Activated CD4-positive, alpha-beta T cell treated with anti-CD3 and anti-CD28 coated beads, Interleukin-2, Interleukin-4, amounts not matched to agents 100 ng/mL and 50 ng/mL, durations not matched to agents 16 hours and 8 hours (primary cell): ENCODE data around the gene AADACL2.
"Not testable (repeated sequence)": the region's sequence is repeated elsewhere in the genome, so short reads cannot be mapped to it uniquely, and the experiment has no call there.

Experiments
- DNase-seq: peaks from one replicate; pipeline ENCODE4 v3.0.0-alpha.2; 2020; ENCODE audit warnings: low spot score

The AADACL2 gene, protein sequence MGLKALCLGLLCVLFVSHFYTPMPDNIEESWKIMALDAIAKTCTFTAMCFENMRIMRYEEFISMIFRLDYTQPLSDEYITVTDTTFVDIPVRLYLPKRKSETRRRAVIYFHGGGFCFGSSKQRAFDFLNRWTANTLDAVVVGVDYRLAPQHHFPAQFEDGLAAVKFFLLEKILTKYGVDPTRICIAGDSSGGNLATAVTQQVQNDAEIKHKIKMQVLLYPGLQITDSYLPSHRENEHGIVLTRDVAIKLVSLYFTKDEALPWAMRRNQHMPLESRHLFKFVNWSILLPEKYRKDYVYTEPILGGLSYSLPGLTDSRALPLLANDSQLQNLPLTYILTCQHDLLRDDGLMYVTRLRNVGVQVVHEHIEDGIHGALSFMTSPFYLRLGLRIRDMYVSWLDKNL

DNA sequence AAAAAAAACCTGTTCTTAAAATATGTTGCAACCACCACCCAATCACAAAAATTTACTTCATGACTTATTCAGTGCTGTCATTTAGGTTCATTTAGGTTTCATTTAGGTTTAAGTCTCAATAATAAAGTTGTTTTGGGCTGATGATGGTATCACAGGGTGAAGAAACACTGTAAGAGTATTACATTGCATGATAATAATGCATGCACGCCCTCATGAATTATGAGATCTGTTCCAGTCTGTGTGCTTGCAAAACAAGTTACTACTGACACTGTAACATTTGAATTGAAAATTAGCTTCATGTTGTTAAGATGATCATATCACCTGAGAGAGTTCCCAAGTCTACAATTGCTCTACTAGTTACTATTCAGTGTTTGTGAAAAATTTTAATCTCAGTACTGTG, at the start of gene AADACL2:
AADACL2 (plus strand) TSS at position 315 of the 400 bp plus-strand sequence. CDS start 109 bp downstream, outside the sequence.
- no peak for DNase-seq

DNA sequence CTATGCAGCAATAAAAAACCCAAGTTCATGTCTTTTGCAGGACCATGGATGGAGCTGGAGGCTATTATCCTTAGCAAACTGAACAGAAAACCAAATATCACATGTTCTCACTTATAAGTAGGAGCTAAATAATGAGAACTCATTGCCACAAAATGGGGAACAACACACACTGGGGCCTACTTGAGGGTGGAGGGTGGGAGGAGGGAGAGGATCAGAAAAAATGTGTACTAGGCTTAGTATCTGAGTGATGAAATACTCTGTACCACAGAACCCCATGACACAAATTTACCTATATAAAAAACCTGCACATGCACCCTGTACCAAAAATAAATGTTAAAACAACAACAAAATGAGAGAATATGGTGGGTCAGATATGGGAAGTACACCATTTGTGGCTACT, 49.6 kb upstream of the AADACL2 start:
- no peak for DNase-seq

DNA sequence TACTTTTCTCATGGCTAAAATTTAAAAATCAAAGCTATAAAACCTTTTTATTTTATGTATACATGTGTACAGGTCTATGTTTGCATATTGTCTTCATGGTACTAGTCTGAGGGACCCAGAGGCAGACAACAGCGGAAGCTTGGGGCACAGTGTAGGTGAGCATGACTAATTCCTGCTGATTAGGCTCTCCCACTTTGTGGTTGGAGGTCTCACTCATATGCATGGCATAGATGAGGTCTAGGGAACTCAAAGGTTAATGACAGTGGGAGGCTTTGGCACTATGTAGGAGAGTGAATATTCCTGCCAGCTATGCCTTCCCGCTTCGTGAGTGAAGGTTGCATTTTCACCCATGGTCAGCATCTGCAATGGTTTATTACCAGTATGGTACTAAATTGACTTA, 47.5 kb upstream of the AADACL2 start:
- DNase-seq: no peak

DNA sequence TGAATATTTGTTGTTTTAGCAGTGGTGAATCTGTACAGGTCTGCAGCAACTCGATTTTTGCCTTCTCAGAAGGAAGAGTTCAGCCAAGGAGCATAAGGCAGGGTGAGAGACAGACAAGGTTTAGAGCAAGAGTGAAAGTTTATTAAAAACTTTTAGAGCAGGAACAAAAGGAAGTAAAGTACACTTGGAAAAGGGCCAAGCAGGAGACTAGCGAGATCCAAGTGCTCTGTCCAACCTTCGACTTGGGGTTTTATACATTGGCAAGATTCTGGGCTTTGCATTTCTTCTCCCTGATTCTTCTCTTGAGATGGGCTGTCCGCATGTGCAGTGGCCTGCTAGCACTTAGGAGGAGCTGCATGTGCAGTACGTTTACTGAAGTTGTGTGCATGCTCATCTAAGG, 46.7 kb upstream of the AADACL2 start:
- DNase-seq: no peak

DNA sequence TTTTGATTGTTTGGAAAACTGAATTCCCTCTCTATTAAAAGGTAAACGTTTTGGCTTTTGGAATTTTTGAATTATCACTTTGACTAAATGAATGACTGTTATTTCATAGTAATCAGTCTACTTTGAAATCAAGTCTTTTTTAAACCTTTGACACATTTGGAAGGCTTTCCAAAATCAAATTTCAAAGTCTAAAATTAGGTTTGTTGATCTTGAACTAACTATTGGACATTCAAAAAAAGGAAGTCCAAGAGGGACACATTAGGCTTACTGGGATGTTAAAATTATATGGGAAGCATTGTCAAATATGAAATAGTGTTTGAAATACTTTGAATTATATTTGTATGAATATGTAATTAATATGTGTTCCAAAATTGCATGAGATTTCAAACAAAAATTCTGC, 45.2 kb upstream of the AADACL2 start:
- no peak for DNase-seq

DNA sequence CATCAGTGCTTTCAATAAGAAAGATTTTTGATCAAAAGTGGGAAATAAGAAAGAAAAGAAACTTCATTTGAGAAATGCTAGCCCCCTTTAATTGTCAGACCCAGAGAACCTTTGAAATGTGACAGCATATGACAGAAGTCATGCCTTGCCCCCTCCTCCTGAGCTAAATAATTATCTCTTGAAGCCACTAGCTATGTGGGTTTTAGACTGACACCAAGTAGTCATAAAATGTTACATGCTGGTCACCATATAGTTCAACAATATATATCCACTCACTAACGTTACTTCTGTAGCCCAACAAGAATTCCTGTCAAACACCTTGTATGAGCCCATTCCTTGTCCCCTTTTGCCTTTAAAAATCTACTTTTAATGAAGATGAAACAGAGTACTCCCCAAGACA, 43.1 kb upstream of the AADACL2 start:
- no peak for DNase-seq

DNA sequence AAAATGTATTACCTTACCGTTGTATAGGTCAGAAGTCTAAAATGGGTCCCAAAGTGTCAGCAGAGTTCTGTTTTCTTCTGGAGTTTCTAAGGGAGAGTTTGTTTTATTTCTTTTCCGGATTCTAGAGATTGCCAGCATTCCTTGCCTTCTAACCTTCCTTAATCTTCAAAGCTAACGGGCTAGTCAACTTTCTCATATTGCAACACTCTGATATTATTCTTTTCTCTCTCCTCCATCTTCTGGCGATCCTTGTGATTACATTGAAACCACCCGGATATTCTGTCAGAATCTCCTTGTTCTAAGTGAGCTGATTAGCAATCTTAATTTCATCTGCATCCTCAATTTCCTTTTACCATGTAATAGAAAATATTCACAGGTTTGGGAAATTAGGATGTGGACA, 36.2 kb upstream of the AADACL2 start:
- no peak for DNase-seq

DNA sequence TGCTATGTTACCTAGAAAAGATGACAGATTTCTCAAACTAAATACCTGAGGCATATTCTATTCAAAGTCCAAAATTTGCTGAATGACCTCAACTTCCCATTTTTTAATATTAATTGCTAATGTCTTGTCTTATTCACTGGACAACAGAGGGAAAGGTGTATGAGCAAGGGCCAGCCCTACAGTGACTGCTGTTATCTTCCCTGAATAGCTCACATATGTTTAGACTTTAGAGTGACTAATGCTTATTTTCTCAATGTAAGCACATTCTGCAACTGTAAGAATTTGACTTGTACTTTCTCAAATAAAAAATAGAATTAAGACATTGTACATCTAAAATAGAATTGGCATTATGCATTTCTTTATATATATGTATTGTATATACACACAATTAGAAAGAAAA, 26.5 kb upstream of the AADACL2 start:
- DNase-seq: no peak

DNA sequence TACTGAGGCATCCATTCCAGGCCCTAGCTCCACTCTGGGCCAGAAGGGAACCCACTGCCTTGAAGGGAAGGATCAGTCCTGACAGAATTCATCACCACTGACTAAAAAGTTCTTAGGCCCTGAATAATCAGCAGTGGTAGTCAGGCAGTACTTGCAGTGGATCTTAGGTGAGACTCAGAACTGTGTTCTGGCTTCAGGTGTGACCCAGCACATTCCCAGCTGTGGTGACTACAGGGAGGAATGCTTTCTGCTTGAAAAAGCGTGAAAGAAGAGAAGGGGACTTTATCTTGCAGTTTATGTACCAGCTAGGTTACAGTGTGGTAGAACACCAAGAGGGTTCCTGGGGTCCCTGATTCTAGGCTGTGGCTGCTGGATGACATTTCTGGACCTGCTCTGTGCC, 24.9 kb upstream of the AADACL2 start:
- DNase-seq: no peak

DNA sequence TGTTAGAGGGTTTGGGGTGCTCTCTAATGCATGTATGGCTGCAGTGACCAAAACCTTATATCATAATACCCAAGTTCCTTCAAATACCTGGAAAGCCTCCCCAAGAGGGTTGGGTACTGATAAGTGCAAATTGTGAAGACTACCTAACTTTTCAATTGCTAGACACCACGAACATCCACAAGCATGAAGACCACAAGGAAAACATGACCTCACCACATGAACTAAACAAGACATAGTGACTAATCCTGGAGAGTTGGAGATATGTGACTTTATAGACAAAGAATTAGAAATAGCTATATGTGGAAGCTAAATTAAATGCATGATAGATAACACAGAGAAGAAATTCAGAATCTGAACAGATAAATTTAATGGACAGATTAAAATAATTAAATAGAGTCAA, 23.9 kb upstream of the AADACL2 start:
- DNase-seq: no peak

DNA sequence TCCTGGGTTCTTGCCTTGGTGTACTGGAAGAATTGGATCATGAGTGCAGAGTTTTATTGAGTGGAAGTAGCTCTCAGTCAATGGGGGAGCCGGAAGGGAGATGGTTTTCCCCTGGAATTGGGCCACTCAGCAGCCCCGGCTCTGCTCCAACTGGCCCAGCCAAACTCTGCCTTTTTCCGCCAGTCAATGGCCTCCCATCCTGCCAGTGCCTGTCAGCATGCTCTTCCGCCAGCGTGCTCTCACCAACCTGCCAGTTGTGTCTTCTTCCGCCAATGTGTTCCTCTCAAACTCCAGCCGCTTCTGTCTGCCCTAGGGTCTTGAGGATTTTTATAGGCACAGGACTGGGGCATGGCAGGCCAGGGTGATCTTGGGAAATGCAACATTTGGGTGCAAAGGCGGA, 12.4 kb upstream of the AADACL2 start:
- no peak for DNase-seq

DNA sequence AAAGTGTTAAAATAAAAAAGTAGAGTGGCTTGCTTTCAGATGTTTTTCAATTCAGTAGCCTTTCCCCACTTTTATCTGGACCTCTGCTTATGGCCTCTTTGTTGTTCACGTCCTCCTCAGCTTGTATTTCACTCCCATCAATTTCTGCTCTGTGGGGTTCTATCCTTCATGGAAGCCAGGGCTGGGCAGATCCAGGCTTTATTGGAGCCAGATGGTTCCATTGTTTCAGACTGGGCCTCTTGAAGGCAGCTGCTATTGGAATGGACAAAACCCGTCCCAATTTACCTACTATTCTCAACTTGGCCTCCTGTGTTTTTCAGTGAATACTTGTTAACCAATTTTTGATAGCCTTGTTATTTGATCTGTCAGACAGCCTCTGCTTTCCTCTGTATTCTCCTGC, 10.9 kb upstream of the AADACL2 start:
- no peak for DNase-seq

DNA sequence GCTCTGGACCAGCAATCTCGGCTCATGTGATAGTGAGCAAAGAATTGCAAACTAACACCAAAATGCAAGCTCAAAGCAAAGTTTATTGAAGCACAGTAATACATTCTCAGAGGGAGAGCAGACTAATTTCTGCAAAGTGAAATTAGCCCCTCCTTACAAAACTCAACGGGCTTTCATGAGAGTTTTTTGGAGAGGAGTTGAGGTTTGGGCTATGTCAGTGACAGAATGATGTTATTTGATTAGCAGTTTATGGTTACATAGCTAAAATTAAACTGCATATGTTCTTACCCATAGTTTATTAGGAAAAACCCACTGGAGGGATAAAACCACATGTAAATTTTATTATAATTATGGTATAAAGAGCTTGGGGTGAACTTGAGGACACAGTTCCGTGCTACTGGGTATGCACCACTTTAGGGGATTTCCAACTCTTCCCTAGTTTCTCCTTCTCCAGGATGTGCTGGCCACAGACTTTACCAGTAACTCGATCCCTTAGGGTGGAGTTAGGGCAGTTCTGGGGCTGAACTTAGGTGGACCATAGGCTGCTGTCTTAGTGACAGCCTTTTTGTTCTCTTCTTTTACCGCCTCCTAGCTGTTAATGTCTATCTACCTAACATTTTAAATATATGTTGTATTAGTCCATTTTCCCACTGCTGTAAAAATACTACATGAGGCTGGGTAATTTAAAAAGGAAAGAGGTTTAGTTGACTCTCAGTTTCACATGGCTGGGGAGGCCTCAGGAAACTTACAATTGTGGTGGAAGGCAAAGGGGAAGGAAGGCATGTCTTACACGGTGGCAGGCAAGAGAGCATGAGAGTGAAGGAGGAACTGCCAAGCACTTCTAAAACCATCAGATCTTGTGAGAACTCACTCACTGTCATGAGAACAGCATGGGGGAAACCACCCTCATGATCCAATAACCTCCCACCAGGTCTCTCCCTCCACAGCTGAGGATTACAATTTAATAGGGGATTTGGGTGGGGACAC, 8.9 kb upstream of the AADACL2 start:
- DNase-seq: no peak

DNA sequence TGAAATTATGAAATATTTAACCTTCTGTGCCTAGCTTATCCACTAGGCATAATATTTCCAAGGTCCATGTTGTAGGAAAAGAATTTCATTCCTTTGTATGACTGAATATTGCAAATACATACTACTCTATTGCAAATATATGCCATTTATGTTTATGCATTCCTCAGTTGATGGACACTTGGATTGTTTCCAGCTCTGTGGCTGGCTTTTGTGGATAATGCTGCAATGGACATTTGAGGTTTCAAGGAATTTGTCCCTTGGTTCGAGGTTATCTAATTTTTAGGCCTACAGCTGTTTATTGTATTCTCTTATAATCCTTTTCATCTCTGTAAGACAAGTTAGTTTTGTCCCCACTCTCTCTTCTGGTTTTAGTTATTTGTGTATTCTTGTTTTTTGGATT, 7.7 kb upstream of the AADACL2 start:
- DNase-seq: no peak

DNA sequence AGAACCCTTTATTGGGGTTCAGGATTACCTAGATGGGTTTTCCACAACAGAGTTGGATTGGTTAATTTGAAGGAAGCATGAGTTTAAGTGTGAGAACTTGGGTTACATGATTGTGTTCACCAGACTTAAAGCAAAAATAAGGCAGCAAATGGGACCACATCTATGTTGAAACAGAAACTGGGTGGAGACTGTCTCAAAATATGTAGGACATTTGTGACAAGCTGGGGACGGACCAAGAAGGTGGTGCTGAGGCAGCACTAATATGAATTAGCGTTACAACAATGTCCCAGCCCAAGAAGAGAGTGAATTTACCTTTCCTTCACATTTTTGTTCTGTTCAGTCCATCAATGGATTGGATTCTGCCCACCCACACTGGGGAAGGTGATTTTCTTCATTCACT, 866 bp upstream of the AADACL2 start:
- no peak for DNase-seq

DNA sequence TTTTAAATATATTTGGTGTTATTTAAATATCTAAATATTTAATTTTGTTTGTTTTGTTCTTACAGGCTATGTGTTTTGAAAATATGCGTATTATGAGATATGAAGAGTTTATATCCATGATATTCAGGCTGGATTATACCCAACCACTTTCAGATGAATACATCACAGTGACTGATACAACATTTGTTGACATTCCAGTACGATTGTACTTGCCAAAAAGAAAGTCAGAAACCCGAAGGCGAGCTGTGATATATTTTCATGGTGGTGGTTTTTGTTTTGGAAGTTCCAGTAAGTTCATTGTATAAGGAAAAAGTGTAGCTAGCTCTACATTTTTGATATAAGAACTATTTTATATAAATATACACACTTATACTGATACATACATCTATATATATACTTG, 6.9 kb downstream of the AADACL2 start:
- no peak for DNase-seq

DNA sequence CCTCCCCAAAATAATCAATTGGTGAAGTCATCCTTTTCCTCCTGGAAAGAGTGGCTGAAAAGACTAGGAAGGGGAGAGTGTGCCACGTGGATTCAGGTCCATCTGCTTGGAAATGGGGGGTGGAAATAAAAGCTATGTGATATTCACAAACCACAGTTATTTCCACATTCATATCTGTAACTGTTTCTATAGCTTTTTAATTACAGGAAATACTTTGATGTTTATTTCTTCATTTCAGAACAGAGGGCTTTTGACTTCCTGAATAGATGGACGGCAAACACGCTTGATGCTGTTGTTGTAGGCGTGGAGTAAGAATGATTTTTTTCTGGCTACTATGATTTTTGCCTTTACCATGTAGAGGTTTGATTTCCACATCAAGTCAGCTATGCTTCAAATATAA, 10.1 kb downstream of the AADACL2 start:
- DNase-seq: no peak

DNA sequence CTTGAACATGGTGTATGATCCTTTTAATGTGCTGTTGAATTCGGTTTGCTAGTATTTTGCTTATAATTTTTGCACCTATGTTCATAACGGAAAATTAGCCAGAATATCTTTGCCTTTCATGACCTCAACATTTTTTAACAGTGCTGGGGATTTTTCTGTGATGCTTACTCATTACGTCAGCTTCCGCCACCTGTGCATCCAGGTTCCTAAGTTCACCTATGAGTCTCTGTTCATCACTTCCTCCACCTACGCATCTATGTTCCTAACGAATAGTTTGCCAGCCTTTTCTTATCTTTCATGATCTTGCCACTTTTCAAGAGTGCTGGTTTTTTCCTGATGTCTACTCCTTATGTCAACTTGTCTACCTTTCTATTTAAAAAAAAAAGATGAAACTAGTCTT, 16.5 kb downstream of the AADACL2 start:
- no peak for DNase-seq

DNA sequence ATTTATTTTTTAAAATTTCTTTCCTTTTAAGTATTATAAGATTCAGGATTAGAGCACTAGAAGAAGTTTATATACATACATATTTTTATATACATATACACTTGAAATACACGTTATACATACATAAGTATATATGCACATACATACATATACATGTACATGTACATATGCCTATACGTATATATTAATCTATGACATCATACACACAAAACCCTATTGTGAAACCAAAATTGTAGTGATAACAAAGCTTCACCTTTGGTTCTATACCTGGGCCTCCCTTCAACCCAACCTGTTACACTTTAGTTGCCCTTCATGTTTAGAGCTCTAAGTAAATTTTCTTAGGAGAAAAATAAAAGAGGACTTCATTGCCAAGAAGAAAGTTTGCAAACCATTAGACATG, 17.0 kb downstream of the AADACL2 start:
- DNase-seq: no peak

DNA sequence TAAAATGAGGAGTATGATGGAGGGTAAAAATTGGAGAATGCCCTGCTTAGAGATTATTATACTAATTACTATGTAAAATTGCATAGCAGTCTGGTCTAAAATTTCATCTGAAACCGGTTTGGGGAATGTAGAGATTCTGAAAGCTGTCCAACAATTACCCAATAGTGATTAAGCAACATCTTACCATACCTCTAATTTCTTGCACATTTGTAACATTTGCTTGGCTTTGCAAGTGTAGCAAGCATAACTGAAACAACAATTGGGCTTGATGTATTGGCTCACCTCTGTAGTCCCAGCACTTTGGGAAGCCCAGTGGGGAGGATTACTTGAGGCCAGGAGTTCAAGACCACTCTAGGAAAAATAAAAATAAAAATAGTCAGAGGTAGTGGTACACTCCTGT, 17.4 kb downstream of the AADACL2 start:
- DNase-seq: no peak

DNA sequence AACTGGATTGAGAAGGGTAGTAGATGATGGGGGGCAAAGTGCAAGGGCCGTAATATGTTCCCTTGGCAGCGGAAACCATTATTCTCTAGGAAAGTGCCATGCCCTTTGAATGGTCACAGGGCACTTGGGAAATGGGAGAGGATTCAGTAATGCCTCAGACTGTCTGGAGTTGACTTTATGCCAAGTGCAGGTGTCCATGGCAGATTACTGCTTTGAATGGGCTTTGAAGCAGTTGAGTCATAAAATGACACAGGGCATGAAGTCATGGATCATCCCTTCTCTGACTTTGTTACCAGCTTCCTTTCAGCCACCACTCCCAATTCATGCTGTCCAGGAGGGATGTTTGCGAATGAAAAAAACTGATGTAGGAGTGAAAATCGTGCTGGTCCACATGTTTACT, 20.1 kb downstream of the AADACL2 start:
- DNase-seq: no peak

DNA sequence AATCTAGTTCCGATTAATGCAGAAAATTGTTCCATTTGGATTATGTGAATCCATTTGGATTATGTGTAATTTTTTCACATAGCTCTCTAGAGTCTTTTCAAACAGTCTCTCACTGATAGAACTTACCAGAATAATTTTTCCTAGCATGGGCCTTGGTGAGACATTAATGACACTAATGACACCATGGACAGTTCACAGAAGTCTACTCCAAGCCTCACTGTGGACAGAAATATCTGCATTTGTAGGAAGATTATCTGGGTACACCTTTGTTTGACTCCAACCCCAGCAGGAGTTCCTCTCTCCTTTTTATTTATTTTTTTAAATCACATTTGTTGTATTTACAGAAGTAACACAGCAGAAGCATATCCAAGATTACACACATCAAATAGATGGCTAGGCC, 27.9 kb downstream of the AADACL2 start:
- DNase-seq: no peak

DNA sequence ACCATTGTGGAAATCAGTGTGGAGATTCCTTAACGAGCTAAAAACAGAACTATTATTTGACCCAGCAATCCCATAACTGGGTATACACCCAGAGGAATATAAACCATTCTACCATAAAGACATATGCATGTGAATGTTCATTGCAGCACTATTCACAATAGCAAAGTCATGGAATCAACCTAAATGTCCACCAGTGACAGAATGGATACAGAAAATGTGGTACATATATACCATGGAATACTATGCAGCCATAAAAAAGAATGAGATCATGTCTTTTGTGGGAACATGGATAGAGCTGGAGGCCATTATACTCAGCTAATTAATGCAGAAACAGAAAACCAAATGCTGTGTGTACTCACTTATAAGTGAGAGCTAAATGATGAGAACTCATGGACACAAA, 31.0 kb downstream of the AADACL2 start:
- DNase-seq: not testable (repeated sequence)
